ENCODE data around the gene SULT2B1.

SULT2B1 gene

GRCh38 chr19:48524221-48524620 is 27.8 kb upstream of the SULT2B1 start:
- TF ChIP-seq, protein P1, sequence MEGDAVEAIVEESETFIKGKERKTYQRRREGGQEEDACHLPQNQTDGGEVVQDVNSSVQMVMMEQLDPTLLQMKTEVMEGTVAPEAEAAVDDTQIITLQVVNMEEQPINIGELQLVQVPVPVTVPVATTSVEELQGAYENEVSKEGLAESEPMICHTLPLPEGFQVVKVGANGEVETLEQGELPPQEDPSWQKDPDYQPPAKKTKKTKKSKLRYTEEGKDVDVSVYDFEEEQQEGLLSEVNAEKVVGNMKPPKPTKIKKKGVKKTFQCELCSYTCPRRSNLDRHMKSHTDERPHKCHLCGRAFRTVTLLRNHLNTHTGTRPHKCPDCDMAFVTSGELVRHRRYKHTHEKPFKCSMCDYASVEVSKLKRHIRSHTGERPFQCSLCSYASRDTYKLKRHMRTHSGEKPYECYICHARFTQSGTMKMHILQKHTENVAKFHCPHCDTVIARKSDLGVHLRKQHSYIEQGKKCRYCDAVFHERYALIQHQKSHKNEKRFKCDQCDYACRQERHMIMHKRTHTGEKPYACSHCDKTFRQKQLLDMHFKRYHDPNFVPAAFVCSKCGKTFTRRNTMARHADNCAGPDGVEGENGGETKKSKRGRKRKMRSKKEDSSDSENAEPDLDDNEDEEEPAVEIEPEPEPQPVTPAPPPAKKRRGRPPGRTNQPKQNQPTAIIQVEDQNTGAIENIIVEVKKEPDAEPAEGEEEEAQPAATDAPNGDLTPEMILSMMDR (IDR thresholded peaks at IDR 0.05; ENCODE audit: low read depth, low read length, missing control alignments) = no peak
- in situ Hi-C loops (cut with HindIII; ENCODE audit: low pct_ligation_motif_present, low sequenced_read_pairs) = no loop called here
- no peak for DNase-seq
- no peak overlapping the region for H3K4me3 ChIP-seq (ENCODE audit: low read depth, low read length)
- H3K27ac ChIP-seq = no peak overlapping the region
- H3K36me3 ChIP-seq (replicated peaks) = no peaks in the 10 kb centered on the region
- H3K27me3 ChIP-seq (replicated peaks) = no peaks in the 10 kb centered on the region

GRCh38 chr19:48524732-48525131 is 27.2 kb upstream of the SULT2B1 start:
- in situ Hi-C loops (cut with HindIII; ENCODE audit: low pct_ligation_motif_present, low sequenced_read_pairs) = no loop called here
- Histone ChIP-seq H3K27ac (no peak overlapping the region), H3K36me3 (replicated peaks) (no peaks in the 10 kb centered on the region), H3K4me3 (ENCODE audit: low read depth, low read length) (no peak overlapping the region), H3K27me3 (replicated peaks) (no peaks in the 10 kb centered on the region)
- DNase-seq = no peak
- TF ChIP-seq, protein P1 (IDR thresholded peaks at IDR 0.05; ENCODE audit: low read depth, low read length, missing control alignments) = no peak

GRCh38 chr19:48529156-48529555 is 22.8 kb upstream of the SULT2B1 start:
- in situ Hi-C loops (cut with HindIII; ENCODE audit: low pct_ligation_motif_present, low sequenced_read_pairs) = no loop called here

DNA sequence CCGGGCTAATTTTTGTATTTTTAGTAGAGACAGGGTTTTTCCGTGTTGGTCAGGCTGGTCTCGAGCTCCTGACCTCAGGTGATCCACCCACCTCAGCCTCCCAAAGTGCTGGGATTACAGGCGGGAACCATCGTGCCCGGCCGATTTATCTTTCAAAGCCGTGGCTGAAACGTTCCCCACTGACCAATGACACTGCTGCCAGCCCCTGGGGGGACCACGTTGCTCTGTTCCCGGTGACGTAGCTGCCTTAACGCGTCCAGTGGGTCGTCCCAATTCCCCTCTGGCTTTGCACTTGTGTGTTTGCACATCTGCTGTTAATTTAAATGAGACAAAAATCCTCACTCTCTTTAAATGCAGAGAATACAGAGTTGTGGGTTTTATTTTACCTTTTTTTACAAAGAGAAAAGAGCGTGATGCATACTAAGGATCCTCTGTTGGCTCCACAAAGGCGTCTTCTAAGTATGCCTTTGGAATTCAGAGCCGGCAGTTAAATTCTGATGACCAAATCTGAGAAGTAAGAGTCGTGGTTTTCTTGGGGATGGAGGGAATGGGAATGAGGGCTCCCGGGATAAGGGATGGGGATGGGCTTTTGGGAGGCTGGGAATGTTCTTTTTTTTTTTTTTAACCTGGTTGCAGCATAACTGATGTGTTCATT is 21.8 kb upstream of the SULT2B1 start:
- H3K4me3 ChIP-seq (ENCODE audit: low read depth, low read length) = no peak overlapping the region
- H3K27me3 ChIP-seq (replicated peaks) = no peaks in the 10 kb centered on the region
- DNase-seq = no peak
- no peak overlapping the region for H3K27ac ChIP-seq
- in situ Hi-C loops (cut with HindIII; ENCODE audit: low pct_ligation_motif_present, low sequenced_read_pairs) = no loop called here
- H3K36me3 ChIP-seq (replicated peaks) = no peaks in the 10 kb centered on the region
- TF ChIP-seq, protein P1 (IDR thresholded peaks at IDR 0.05; ENCODE audit: low read depth, low read length, missing control alignments) = no peak

More at GRCh38 chr19:48529156-48529555, 22.8 kb upstream of the SULT2B1 start:
- no peak for DNase-seq
- Histone ChIP-seq H3K36me3 (replicated peaks) (no peaks in the 10 kb centered on the region), H3K4me3 (ENCODE audit: low read depth, low read length) (no peak overlapping the region), H3K27me3 (replicated peaks) (no peaks in the 10 kb centered on the region), H3K27ac (no peak overlapping the region)
- TF ChIP-seq, protein P1 (IDR thresholded peaks at IDR 0.05; ENCODE audit: low read depth, low read length, missing control alignments) = no peak

- no peak overlapping the region for H3K4me3 ChIP-seq (ENCODE audit: low read depth, low read length)
- TF ChIP-seq, protein P1 (IDR thresholded peaks at IDR 0.05; ENCODE audit: low read depth, low read length, missing control alignments) = no peak
- in situ Hi-C loops (cut with HindIII; ENCODE audit: low pct_ligation_motif_present, low sequenced_read_pairs) = no loop called here
- no peak overlapping the region for H3K27ac ChIP-seq
- DNase-seq = no peak
- no peaks in the 10 kb centered on the region for H3K27me3 ChIP-seq (replicated peaks)
- no peaks in the 10 kb centered on the region for H3K36me3 ChIP-seq (replicated peaks)
Measured at GRCh38 chr19:48530770-48531169, 21.2 kb upstream of the SULT2B1 start.

- TF ChIP-seq, protein P1 (IDR thresholded peaks at IDR 0.05; ENCODE audit: low read depth, low read length, missing control alignments) = no peak
- H3K27me3 ChIP-seq (replicated peaks) = no peaks in the 10 kb centered on the region
Measured at GRCh38 chr19:48533770-48534169, 18.2 kb upstream of the SULT2B1 start.

More at GRCh38 chr19:48533770-48534169, 18.2 kb upstream of the SULT2B1 start:
- no peak for DNase-seq
- in situ Hi-C loops (cut with HindIII; ENCODE audit: low pct_ligation_motif_present, low sequenced_read_pairs) = no loop called here
- Histone ChIP-seq H3K27ac (no peak overlapping the region), H3K36me3 (replicated peaks) (no peaks in the 10 kb centered on the region), H3K4me3 (ENCODE audit: low read depth, low read length) (no peak overlapping the region)
